ENCODE data around the gene ROBO3.

GRCh38 chr11:124898711-124899110, 33.5 kb downstream of the ROBO3 start:
- TF ChIP-seq CTCF (IDR thresholded peaks at IDR 0.05; ENCODE audit: insufficient read depth, low read length) (no peak), GABPA (IDR thresholded peaks at IDR 0.05; ENCODE audit: low read depth) (no peak), POLR2AphosphoS5 (IDR thresholded peaks at IDR 0.05; ENCODE audit: low read depth) (no peak), REST (IDR thresholded peaks at IDR 0.05; ENCODE audit: insufficient replicate concordance, low read depth) (no peak), SPI1 (IDR thresholded peaks at IDR 0.05; ENCODE audit: borderline replicate concordance, low read depth) (no peak)
